Stimulated activated CD4-positive, alpha-beta T cell treated with anti-CD3 and anti-CD28 coated beads, TNF-alpha, amount 100 ng/mL, for 4 hours (primary cell): Measurements from ENCODE around the gene NANOS2.
A peak's percentile ranks its signal among the peaks of the same experiment; 100 is the strongest.
"Not testable (repeated sequence)": the region's sequence is repeated elsewhere in the genome, so short reads cannot be mapped to it uniquely, and the experiment has no call there.

Experiments used
- DNase-seq, 3 experiments: peaks; one replicate each; pipeline ENCODE4 v3.0.0-alpha.2; 2020; ENCODE audit warnings: low read depth in 3 of 3

The NANOS2 gene

DNA sequence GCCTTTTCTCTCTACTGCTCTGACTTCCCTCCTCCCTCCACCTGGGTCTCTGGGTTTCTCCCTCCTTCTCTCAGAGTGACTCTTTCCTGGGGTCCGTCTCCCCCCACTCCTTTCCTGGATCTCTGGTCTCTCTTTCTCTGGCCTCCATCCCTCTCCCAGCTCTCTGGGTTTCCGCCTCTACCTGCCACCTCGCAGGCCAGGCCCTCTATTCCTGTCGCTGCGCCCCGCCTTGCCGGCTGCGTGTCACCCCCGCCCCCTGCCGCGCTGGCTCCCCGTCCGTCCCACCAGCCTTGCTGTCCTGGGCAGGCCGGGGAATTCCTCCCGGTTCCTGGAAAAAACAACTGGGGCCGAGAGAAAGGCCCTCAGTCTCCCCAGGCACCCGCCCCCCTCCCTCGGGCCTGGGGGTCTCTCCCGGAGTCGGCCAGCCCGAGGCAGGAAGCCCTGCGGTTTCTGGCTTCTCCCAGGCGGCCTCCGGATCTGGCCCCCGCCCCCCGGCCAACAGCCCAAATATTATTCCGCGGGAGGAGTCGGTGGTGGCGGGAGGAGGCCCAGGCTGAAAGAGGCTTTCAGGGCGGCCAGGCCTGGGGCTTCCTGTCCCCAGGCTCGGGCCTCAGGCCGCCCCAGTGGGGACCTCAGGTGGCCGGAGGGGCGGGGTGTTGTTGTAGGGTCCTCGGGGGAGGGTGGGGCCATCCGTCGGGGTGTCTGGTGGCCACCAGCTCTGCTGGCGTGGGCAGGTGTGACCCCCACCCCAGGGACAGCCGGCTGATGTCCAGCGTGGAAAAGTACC, 38.0 kb downstream of the NANOS2 start:
- no peak for DNase-seq

DNA sequence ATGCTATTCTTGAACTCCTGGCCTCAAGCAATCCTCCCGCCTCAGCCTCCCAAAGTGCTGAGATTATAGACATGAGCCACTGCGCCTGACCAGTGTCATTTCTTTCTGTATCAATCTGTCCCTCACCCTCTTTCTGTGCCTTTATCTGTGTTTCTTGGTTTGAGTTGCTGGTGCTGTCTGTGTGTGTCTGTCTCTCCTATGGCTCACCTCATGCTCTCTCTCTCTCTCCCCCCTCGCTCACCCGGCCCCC, 38.5 kb downstream of the NANOS2 start:
- no peak for DNase-seq

DNA sequence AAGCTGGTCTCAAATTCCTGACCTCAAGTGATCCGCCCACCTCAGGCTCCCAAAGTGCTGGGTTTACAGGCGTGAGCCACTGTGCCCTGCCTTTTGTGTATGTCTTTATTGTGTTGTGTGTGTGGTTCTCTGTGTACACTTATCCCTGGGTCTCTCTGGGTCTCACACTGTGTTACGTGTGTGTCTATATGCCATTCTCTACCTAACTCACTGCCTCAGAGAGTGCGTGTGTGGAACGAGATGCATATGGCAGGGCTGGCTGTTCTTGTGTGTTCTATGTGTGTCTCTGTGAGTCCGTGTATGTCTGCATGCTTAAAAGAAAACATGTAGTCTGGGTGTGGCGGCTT, 40.0 kb downstream of the NANOS2 start:
- no peak for DNase-seq

- no peak for DNase-seq
Measured at GRCh38 chr19:45873219-45873772, 41.3 kb downstream of the NANOS2 start.

GRCh38 chr19:45872095-45872919, 42.3 kb downstream of the NANOS2 start:
- DNase-seq = no peak

- DNase-seq = no peak
Measured at GRCh38 chr19:45870798-45871197, 43.8 kb downstream of the NANOS2 start.

- DNase-seq = not testable (repeated sequence)
Measured at GRCh38 chr19:45867241-45867640, 47.3 kb downstream of the NANOS2 start.

- DNase-seq = no peak
Measured at GRCh38 chr19:45866400-45867176, 48.0 kb downstream of the NANOS2 start.

GRCh38 chr19:45865269-45865948, 49.2 kb downstream of the NANOS2 start:
- DNase-seq = no peak

DNA sequence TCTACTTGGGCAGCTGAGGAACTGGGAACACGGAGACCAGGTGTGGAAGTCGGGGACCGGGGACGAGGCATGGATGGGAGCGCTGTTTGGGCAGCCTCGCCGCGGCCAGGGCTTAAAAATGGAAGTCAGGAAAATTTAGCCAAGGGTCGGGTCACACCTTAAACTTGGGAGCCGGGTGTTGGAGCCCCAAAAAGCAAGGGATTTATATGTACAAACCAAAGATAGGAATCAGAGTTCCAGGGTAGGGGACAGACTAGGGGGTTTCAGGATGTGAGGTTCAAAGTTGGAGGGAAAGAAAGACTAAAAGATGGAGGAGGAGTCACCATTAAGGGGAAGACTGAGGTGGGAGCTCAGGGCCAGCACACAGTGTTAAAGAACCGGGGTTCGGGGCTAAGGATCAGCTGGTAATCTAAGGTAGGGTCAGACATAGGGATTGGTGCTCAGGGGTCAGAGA, 49.9 kb downstream of the NANOS2 start:
- no peak for DNase-seq

GRCh38 chr19:45863840-45864628, 50.5 kb downstream of the NANOS2 start, which contains the start of gene FOXA3:
FOXA3 (plus strand) TSS chr19:45864326; CDS start chr19:45864457, 131 bp downstream.
- peak in 1 of 3 experiments; percentile 31 for DNase-seq

DNA sequence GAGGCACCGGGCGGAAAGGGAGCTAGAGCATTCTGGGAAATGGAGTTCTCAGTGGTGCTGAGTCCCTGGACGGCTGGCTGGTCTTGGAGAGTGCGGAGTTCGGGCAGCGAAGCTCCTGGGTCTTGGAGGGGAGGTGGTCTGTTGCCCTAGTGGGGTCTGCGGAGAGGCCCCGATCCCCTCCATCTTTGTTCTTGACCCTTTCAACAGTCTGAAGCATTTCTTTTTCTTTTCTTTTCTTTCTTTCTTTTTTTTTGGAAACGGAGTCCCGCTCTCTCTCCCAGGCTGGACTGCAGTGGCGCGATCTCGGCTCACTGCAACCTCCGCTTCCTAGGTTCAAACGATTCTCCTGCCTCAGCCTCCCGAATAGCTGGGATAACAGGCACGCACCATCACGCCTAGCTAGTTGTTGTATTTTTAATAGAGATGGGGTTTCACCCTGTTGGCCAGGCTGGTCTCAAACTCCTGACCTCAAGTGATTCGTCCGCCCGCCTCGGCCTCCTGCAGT, 51.2 kb downstream of the NANOS2 start:
- DNase-seq = no peak
